LNCaP clone FGC (cell line): ENCODE results near the gene CALCOCO2.

Source experiments
- DNase-seq: peaks from one replicate; pipeline ENCODE4 v3.0.0-alpha.2; 2011; ENCODE audit warnings: low read depth
- H3K4me3 ChIP-seq: 2 replicates; pipeline ENCODE4 v1.5.1; 2011; ENCODE audit warnings: mild to moderate bottlenecking, low read depth, low read length, control low read depth
- CTCF ChIP-seq: IDR thresholded peaks from 2 replicates; pipeline ENCODE4 v1.5.1; 2012; ENCODE audit warnings: mild to moderate bottlenecking; ENCODE audit not compliant: control insufficient read depth, insufficient read depth; ENCODE audit errors: extremely low read depth

The CALCOCO2 gene

DNA sequence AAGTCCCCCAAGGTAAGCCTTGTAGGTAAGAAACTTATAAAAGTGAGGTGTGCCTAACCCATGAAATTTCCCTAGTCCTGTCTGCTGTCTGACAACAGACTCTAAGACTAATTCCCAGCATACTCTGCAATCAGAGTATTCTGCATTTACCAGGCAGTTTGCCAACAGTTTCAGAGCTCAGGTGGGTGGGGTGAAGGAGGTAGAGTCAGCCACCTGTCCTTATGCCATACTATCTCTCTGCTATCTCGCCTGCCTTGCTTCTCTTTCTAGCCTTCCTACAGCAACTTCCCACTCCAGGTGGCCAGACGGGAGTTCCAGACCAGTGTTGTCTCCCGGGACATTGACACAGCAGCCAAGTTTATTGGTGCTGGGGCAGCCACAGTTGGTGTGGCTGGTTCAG is 64.1 kb downstream of the CALCOCO2 start:
- DNase-seq = no peak
- TF ChIP-seq CTCF = no peak
- H3K4me3 ChIP-seq = no peak overlapping the region

DNA sequence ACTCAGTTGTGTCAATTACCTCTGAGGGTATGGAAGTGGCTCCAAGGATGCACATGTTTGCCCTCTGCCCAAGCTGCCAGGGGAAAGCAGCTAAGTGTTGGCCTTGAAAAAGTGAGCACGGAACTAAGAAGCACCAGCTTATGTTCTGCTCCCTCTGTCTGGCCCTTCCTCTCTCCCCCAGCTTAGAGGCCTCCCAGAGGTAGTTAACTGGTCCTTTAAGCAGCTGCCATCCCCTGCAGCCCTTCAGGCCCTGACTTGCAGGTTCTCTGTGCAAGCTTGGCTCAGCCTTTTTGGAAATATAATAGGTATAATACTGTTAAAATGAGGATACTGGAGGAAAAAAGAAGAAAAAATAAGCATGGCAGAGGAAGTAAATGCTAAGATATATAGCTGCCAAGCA is 70.4 kb downstream of the CALCOCO2 start:
- TF ChIP-seq CTCF = no peak
- no peak overlapping the region for H3K4me3 ChIP-seq
- DNase-seq = no peak

GRCh38 chr17:48903401-48903800 is 72.6 kb downstream of the CALCOCO2 start:
- no peak overlapping the region for H3K4me3 ChIP-seq
- TF ChIP-seq CTCF = no peak
- no peak for DNase-seq

- H3K4me3 ChIP-seq = no peak overlapping the region
- no peak for DNase-seq
- TF ChIP-seq CTCF = no peak
These were observed 73.6 kb downstream of the CALCOCO2 start for GRCh38 chr17:48904428-48904827.

DNA sequence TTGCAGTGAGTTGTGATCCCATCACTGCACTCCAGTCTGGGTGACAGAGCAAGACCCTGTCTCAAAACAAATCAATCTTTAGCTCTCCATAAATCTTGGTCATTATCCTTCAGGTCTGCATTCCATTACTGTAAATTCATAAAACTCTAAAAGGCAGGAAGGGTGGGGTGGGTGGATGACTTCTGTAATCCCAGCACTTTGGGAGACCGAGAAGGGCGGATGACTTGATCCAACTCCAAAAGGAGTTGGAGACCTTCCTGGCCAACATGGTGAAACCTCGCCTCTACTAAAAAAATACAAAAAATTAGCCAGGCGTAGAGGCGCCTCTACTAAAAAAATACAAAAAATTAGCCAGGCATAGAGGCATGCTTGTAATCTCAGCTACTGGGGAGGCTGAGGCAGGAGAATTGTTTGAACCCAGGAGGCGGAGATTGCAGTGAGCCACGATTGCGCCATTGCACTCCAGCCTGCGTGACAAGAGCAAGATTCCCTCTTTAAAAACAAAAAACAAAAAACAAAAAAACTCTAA is 75.2 kb downstream of the CALCOCO2 start:
- H3K4me3 ChIP-seq = no peak overlapping the region
- TF ChIP-seq CTCF = no peak
- DNase-seq = no peak

GRCh38 chr17:48907713-48908046 is 76.8 kb downstream of the CALCOCO2 start:
- H3K4me3 ChIP-seq = peak overlapping the region; percentile 68
- TF ChIP-seq CTCF = no peak
- no peak for DNase-seq

- peak; percentile 86 for DNase-seq
These were observed 77.4 kb downstream of the CALCOCO2 start, which contains the start of gene UBE2Z for GRCh38 chr17:48908047-48908843. Gene UBE2Z, plus strand, starts transcription at chr17:48908407. Its CDS starts 97 bp downstream, at chr17:48908504.

More at GRCh38 chr17:48908047-48908843, 77.4 kb downstream of the CALCOCO2 start, which contains the start of gene UBE2Z:
- peak; percentile 53 for TF ChIP-seq CTCF
- H3K4me3 ChIP-seq = peak within 1 kb of the TSS; percentile 68
